Measurements from ENCODE around the gene AUTS2. TPM values are rescaled to one million over a fixed set of nuclear protein-coding genes. Genes with fewer than 3 reads are reported as not detected.

The AUTS2 gene
- total and polyA plus RNA-seq, 2 of the 8 experiments (the other 6 are each of a cell fraction or from before 2014, with no cell fraction given): 25.9 to 101 TPM

GRCh38 chr7:70533614-70534013, 935.3 kb downstream of the AUTS2 start (continued):
- TF ChIP-seq CHD2 (IDR thresholded peaks at IDR 0.05; ENCODE audit: low read length) (no peak), KDM5A (IDR thresholded peaks at IDR 0.05; ENCODE audit: low read length) (no peak), PHF8 (conservative IDR thresholded peaks at IDR 0.05; ENCODE audit: low read depth, low read length) (no peak), HDAC6 (IDR thresholded peaks at IDR 0.05; ENCODE audit: low read depth, low read length) (no peak), ATF3 (IDR thresholded peaks at IDR 0.05; ENCODE audit: insufficient read depth, low read depth, low read length) (no peak), TEAD4 (IDR thresholded peaks at IDR 0.05; ENCODE audit: low read depth, low read length) (no peak)
